Measurements from ENCODE around the gene FRMPD1.

DNA sequence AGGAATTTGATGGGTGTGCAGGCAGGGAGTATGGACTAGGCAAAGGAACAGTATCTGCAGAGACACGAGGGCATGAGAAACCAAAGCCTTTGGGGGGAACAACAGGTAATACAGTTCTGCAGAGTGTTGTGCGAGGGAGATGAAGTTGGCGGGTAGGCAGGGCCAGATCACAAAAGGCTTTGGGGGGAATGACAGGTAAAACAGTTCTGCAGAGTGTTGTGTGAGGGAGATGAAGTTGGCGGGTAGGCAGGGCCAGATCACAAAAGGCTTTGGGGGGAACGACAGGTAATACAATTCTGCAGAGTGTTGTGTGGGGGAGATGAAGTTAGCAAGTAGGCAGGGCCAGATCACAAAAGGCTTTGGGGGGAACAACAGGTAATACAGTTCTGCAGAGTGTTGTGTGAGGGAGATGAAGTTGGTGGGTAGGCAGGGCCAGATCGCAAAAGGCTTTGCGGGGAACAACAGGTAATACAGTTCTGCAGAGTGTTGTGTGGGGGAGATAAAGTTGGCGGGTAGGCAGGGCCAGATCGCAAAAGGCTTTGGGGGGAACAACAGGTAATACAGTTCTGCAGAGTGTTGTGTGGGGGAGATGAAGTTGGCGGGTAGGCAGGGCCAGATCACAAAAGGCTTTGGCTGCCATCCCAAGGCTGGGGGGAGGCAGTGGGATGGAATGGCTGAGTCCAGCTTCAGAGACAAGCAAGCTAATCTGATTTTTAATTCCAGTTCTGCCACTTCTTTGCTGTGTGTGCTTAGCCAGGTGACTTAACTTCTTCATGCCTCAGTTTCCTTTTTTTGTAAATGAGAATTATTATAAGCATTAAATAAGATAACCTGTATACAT is 33.0 kb downstream of the FRMPD1 start:
- no peak for TF ChIP-seq CTCF (IDR thresholded peaks at IDR 0.05)
- no peak for TF ChIP-seq POLR2A (IDR thresholded peaks at IDR 0.05)

Data from right lobe of liver (tissue), 4 donors.